ENCODE measurements around the gene CCL1. TPM values are rescaled to one million over a fixed set of nuclear protein-coding genes. Genes with fewer than 3 reads are reported as not detected.

CCL1 gene
- total RNA-seq, 1 donor from 2014 or later: not detected

DNA sequence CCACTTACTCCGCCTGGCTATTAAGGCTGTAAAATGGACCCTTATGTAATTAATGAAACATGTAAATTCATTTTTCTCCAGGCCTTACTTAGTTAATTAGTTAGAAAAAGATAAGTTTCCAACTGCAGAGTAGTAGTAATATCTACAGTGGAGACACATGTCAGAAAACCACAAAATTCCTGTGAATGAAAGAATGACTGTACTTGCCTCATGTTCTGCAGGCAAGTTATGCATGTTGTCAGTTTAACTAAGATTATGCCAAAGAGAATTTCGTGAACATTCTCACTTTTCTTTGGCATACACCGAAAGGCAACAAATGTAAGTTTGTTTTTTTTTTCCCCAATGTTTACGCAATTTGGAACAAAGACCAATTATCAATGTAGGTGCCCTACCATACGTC, 16.8 kb upstream of the CCL1 start:
- no peak for TF ChIP-seq EZH2 (IDR thresholded peaks at IDR 0.05)
- TF ChIP-seq EZH2phosphoT487 (IDR thresholded peaks at IDR 0.05): no peak
- no peak for TF ChIP-seq CTCF (IDR thresholded peaks at IDR 0.05)
- no peaks in the 10 kb centered on the region for H3K4me1 ChIP-seq
- no peaks in the 10 kb centered on the region for H3K27me3 ChIP-seq
- peaks cover 4% of the 10 kb centered on the region for H3K27me3 Mint-ChIP-seq (ENCODE audit: insufficient read depth, low read depth)
- H3K27ac ChIP-seq: no peak overlapping the region
- H3K36me3 ChIP-seq: no peaks in the 10 kb centered on the region
- H3K9ac ChIP-seq: no peak overlapping the region
- H3K79me2 ChIP-seq (ENCODE audit: low read depth): no peaks in the 10 kb centered on the region
- H3K9me3 Mint-ChIP-seq: no peaks in the 10 kb centered on the region
- no peaks in the 10 kb centered on the region for H4K20me1 ChIP-seq (ENCODE audit: low read depth)
- H3K4me1 Mint-ChIP-seq: no peaks in the 10 kb centered on the region
- H3K9me3 ChIP-seq (ENCODE audit: low read depth): no peaks in the 10 kb centered on the region
- H3F3A ChIP-seq (ENCODE audit: low read depth): no peaks in the 10 kb centered on the region
- no peak overlapping the region for H3K4me3 ChIP-seq
- no peak overlapping the region for H3K27ac Mint-ChIP-seq
- no peak overlapping the region for H3K4me2 ChIP-seq
- H3K36me3 Mint-ChIP-seq: no peaks in the 10 kb centered on the region
- DNase-seq (ENCODE audit: low spot score): no peak
- H2AFZ ChIP-seq (replicated peaks): no peak overlapping the region
- no peak overlapping the region for H3K4me3 Mint-ChIP-seq

DNA sequence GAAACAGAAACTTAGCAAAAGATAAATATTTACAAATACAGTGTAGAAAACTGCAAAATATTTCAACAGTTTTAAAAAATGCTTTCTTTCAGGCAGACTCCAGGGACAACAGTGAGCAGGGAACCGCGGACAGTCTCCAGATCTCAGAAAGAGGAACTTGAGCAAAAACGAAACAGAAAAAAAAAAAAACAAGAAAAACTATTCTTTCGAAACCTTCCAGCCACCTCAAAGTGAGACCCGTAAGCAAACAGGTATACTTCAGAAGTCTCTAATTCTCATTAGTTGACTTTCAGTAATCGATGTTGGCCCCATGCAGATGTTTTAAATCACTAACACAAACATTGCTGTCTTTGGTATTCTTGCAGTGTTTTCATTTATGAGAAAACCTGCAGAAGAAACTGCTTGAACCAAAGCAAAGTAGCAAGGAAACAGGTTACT, 15.7 kb upstream of the CCL1 start:
- no peaks in the 10 kb centered on the region for H3K27me3 ChIP-seq
- Mint-ChIP-seq H3K4me1 (no peaks in the 10 kb centered on the region), H3K9me3 (no peaks in the 10 kb centered on the region), H3K36me3 (no peaks in the 10 kb centered on the region), H3K4me3 (no peak overlapping the region), H3K27ac (no peak overlapping the region), H3K27me3 (ENCODE audit: insufficient read depth, low read depth) (peaks cover 4% of the 10 kb centered on the region)
- H3K4me1 ChIP-seq: no peaks in the 10 kb centered on the region
- no peaks in the 10 kb centered on the region for H4K20me1 ChIP-seq (ENCODE audit: low read depth)
- no peak overlapping the region for H3K4me3 ChIP-seq
- H2AFZ ChIP-seq (replicated peaks): no peak overlapping the region
- no peaks in the 10 kb centered on the region for H3F3A ChIP-seq (ENCODE audit: low read depth)
- no peak for DNase-seq (ENCODE audit: low spot score)
- H3K36me3 ChIP-seq: no peaks in the 10 kb centered on the region
- H3K27ac ChIP-seq: no peak overlapping the region
- no peak overlapping the region for H3K4me2 ChIP-seq
- no peaks in the 10 kb centered on the region for H3K9me3 ChIP-seq (ENCODE audit: low read depth)
- H3K79me2 ChIP-seq (ENCODE audit: low read depth): no peaks in the 10 kb centered on the region
- H3K9ac ChIP-seq: no peak overlapping the region
- no peak for TF ChIP-seq EZH2 (IDR thresholded peaks at IDR 0.05)
- TF ChIP-seq EZH2phosphoT487 (IDR thresholded peaks at IDR 0.05): no peak
- TF ChIP-seq CTCF (IDR thresholded peaks at IDR 0.05): no peak

GRCh38 chr17:34377078-34377823, 14.2 kb upstream of the CCL1 start:
- Mint-ChIP-seq H3K4me3 (no peak overlapping the region), H3K27me3 (ENCODE audit: insufficient read depth, low read depth) (peaks cover 4% of the 10 kb centered on the region), H3K27ac (no peak overlapping the region)

More at GRCh38 chr17:34377078-34377823, 14.2 kb upstream of the CCL1 start:
- Histone ChIP-seq H3K4me2 (no peak overlapping the region), H3K27ac (no peak overlapping the region), H3K9ac (no peak overlapping the region), H3K4me1 (no peaks in the 10 kb centered on the region), H3F3A (ENCODE audit: low read depth) (no peaks in the 10 kb centered on the region), H3K4me3 (no peak overlapping the region), H3K27me3 (no peaks in the 10 kb centered on the region), H3K36me3 (no peaks in the 10 kb centered on the region), H2AFZ (replicated peaks) (no peak overlapping the region), H3K79me2 (ENCODE audit: low read depth) (no peaks in the 10 kb centered on the region), H4K20me1 (ENCODE audit: low read depth) (no peaks in the 10 kb centered on the region), H3K9me3 (ENCODE audit: low read depth) (no peaks in the 10 kb centered on the region)
- DNase-seq (ENCODE audit: low spot score): no peak
- Mint-ChIP-seq H3K4me1 (no peaks in the 10 kb centered on the region), H3K9me3 (no peaks in the 10 kb centered on the region), H3K36me3 (no peaks in the 10 kb centered on the region)
- TF ChIP-seq EZH2phosphoT487 (IDR thresholded peaks at IDR 0.05): no peak
- TF ChIP-seq EZH2 (IDR thresholded peaks at IDR 0.05): no peak
- no peak for TF ChIP-seq CTCF (IDR thresholded peaks at IDR 0.05)
